Sigmoid colon (tissue), 4 donors: ENCODE data around the gene ZPR1.

Experiments used
- EP300 ChIP-seq, 4 donors: sonication (generic); formaldehyde crosslinking; IDR thresholded peaks; one replicate each; pipeline ENCODE4 v1.6.1; 2017; ENCODE audit warnings: antibody characterized with exemption in 4 of 4
- POLR2A ChIP-seq, 2 donors: fragments of 450-650 bp; IDR thresholded peaks; one replicate each; pipeline ENCODE4 v1.6.1; 2016; ENCODE audit warnings: antibody characterized with exemption in 2 of 2, mild to moderate bottlenecking in 2 of 2, moderate library complexity in 2 of 2

GRCh38 chr11:116773203-116774097 lies 14.4 kb downstream of the ZPR1 start:
- TF ChIP-seq POLR2A (IDR thresholded peaks at IDR 0.05) (no peak), EP300 (IDR thresholded peaks at IDR 0.05) (no peak)
